Measurements from ENCODE around the gene KIF2C. TPM values are rescaled to one million over a fixed set of nuclear protein-coding genes. Genes with fewer than 3 reads are reported as not detected.

KIF2C gene
- total RNA-seq, result 1.1 and 1.4 TPM in 2 replicates

DNA sequence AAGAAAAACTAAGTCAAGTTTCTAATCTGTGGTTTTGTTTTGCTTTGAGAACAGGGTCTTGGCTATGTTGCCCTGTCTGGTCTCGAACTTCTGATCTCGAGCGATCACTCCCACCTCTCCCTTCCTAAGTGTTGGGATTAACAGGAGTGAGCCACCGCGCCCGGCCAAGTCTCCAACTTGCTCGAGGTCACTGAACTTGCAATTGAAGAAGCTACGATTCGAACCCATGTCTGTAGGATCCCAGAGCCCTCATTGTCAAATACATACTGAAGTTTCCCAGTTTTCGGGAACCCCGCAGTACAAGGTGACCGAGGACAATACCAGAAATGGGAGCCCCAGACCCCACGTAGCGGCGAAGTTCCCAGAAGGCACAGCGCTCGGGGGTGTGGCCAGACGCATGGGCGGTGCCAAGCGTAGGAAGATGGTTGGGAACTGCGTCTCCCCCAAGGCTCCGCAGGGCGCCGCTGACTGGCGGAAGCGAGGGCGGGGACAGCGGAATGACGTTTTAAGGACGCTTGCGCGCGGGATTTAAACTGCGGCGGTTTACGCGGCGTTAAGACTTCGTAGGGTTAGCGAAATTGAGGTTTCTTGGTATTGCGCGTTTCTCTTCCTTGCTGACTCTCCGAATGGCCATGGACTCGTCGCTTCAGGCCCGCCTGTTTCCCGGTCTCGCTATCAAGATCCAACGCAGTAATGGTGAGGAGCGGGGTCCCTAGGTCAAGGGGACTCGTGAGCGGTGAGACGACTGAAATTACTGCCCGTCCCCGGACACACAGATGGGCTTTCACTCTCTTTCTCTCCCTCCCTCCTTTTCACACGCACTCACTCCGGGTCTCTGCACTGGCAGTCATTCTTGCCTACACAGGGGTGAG, at the start of gene KIF2C:
TSS of gene KIF2C (plus strand) at position 531 of the 872 bp plus-strand sequence. CDS start at position 627, 96 bp downstream.

DNA sequence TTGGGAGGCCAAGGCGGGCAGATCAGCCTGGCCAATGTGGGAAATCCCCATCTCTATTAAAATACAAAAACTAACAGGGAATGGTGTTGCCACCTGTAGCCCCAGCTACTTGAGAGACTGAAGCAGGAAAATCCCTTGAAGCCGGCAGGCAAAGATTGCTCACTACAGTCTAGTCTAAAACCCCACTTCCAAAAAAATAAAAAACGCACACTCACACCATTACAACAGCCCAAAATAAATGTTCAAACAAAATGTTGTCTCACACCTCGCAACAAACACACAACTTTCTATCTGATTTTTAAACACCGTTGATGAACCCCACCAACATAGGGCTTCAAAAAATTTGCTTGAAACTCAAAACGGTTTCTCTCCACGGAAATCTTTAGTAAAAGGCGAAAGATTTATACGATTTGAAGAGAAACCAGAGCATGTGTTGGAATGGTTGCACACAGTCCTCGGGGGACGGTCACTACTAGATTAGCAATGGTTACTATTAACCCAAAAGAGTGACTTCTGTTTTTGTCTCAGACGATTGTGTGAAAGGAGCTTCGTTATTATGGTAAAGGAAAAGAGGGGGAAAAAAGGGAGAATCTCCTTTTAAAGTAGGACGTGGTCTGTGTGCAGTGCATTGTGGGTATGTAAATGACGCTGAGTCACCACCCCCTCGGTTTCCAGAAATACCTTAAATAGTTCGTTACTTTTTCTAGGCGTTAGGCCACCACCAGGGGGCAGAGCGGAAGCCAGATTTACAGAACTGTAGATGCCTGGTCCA, 8.7 kb upstream of the KIF2C start, which contains the start of gene RNU5D-1:
TSS of gene RNU5D-1 (minus strand) at position 430 of the 772 bp plus-strand sequence.

DNA sequence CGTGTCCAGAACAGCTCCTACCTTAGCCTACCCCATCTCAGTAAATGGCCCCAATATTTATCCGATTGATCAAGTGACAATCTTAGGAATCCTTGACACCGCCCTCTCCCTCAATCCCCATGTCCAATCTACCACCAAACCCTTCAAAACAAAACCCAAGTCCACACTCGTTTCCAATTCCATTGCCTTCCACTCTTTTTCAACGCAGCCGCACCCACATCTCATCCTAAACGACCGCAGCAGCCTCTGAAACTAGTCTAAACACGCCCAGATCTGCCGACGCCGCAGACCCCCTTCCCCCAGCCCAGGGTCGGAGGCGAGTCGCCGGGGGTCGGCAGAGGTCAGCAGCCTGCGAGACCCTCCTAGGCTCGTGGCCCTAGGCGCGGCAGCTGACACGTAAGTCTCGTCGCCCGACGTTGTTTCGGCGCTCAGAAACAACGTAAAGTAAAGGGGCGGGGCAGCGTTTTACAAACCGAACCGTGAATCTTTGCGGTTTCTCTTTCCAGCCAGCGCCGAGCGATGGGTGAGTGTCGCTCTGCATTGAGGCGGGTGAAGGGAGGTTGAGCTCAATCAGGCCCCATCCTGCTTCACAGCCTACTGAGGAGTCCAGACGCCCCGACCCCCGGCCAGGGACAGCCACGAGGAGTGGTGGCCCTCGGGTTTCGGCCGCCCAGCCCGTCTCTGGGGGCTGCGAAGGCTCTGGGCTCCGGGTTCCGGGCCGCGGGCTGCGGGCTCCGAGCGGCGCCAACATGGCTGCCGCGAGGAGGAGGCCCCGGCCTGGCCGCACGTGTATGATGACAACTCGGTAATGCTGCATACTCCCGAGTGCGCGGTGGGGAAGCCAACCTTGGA, 35.7 kb downstream of the KIF2C start, which contains the start of gene RPS8:
TSS of gene RPS8 (plus strand) at position 463 of the 852 bp plus-strand sequence. CDS start at position 520, 57 bp downstream.

DNA sequence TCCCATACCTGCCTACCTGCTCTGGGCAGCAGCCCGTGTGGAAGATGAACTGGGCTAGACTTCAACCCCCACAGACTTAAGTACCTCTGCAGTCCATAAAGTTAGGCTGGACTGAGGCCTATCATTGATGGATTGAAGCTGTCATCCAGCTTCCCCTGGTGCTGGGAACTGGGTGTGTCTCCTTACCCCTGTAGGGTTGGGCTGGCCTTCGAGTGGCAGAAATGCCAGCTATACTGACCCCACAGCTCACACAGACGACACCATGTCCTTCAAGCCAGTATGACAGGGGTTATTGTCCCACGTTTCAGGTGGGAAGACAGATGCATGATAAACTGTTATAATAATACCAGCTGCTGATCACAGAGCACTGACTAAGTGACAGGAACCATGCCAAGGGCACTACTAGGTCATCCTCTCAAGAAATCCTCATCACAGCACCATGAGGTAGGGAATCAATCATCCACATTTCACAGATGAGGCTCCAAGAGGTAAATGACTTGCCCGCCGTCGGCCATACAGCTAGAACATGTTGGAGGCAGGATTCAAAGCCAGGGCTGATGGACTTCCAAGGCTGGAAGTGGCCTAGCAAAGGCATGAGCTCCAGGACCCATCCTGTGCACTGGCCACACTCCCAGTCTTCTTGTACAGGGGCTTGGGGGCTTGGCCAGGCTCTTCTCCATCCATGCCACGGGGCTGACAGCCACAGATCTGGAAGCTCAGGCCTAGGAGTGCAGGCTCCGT, 48.7 kb downstream of the KIF2C start, which contains the start of gene BEST4:
TSS of gene BEST4 (minus strand) at position 51 of the 741 bp plus-strand sequence. CDS start 465 bp downstream, outside the sequence.

DNA sequence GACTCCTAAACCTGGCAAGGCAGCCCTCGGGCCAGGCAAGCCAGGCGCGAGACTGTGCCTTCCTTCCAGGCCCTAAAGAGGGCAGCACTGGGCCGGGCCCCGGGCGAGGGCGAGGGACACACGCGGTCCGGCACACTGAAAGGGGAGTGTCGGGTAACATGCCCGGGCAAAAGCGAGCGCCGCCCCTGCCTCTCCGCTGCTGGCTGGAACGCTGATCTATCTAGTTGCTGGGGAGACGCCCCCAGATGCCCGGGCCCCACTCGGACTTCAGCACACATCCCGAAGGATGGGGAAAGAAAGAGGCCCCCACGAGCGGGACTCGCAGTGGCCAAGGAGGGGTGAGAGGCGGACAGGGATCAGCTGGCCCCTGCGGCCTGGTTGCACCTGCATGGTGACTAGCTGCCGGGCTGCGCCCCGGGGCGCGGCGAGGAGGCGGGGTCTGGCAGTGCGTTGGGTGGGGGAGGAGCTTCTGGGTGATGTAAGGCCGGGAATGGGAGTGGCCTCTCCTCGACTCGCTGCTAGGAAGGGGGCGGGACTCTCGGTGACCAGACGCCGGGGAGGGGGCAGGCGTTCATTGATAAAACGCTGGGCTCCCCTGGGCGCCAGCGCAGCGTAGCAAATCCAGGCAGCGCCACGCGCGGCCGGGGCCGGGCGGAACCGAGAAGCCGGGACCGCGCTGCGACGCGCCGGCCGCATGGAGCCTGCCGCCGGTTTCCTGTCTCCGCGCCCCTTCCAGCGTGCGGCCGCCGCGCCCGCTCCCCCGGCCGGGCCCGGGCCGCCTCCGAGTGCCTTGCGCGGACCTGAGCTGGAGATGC, 60.3 kb downstream of the KIF2C start, which contains the start of gene PLK3:
TSS of gene PLK3 (plus strand) at position 608 of the 815 bp plus-strand sequence. CDS start at position 695, 87 bp downstream.

DNA sequence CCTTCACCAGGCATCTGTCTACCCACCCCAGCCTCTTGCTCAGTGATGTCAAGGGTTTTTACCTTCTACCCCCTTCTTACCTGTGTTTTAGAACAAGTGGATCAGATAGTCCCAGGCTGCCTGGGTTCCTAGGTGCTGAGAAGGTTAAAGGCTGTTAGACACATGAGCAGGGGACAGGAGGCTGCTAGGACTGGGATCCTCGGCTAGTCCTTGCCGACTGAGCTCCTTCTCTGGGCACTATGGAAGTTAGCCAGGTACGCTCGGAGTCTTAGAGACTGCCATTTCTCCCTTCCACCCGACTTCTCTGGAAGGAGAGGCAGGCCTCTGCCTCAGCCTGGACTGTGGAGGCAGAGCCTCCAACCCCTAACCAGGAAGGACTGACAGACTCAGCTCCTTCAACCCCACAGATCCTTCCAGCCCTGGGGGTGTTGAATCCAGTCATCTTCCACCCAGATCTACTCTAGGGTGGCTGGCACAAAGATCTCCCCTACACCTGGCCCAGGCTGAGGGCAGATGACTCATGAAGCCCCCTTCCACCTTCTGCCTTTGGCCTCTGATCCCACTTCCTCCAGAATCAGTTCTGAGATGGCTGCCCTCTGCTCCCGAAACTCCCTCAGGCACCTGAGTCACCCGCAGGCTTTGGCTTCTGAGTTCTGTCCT, 67.2 kb downstream of the KIF2C start, which contains the start of gene DYNLT4:
TSS of gene DYNLT4 (minus strand) at position 648 of the 660 bp plus-strand sequence. CDS start 683 bp downstream, outside the sequence.

DNA sequence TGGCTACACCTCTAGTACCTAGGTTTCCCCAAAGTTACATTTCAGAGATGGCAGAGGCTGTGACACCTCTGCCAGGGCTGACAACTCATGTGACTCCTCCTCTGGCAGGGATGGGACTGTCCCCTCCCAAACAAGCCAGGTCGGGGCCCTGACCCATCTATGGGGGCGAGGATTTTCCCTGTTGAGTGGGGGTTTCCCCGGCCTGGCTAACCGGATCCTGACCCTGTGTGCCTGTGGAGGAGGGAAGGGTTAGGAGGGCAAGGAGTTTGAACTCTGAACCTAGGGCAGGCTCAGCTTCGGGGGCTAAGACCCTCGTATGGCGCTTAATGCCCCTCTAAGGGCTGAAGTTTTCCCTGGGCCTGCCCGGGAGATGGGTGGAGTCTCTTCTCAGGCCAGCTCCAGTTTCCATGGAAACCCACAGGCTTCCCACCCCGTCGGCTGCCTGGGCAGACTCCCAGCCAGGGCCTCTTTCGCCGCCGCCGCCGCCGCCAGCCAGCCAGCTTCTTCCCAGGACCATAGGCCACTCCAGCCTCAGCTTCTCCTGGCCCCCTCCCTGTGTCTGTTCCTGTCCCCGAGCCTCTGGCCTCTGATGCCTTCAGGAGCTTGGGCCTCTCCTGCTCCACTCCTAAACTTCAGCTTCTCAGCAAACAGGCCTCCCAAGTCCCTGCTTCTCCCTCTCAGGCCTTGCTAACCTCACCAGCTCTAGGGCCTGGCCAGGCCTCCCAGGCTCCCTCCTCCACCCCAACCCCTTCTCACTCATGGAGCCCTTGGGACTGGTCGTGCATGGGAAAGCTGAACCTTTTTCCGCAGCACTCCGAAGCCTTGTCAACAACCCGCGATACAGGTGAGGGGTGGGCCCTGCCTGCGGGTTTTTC, 68.7 kb downstream of the KIF2C start, which contains the start of gene BTBD19:
TSS of gene BTBD19 (plus strand) at position 461 of the 875 bp plus-strand sequence. CDS start at position 759, 298 bp downstream.

Other genes starting within 250 kb of the KIF2C start
- gene TMEM53, start 65.4 kb upstream of the KIF2C start, total RNA-seq, result 7.4 and 15.7 TPM in 2 replicates
- 3.3 and 6.4 TPM in 2 replicates for gene ARMH1, start 65.1 kb upstream of the KIF2C start, total RNA-seq
- not detected in 2 replicates for gene RNU5D-1, start 8.7 kb upstream of the KIF2C start, total RNA-seq
- 3,142 and 4,476 TPM in 2 replicates for gene RPS8, start 35.7 kb downstream of the KIF2C start, total RNA-seq
- gene BEST4, start 48.3 kb downstream of the KIF2C start, total RNA-seq, result not detected in 2 replicates
- gene PLK3, start 60.5 kb downstream of the KIF2C start, total RNA-seq, result 13.5 and 24.2 TPM in 2 replicates
- gene DYNLT4, start 67.5 kb downstream of the KIF2C start, total RNA-seq, result 1.4 TPM in 1 of 2 replicates, not detected in the other
- gene BTBD19, start 68.7 kb downstream of the KIF2C start, total RNA-seq, result 2.5 and 9.5 TPM in 2 replicates
- gene PTCH2, start 103.4 kb downstream of the KIF2C start, total RNA-seq, result under 0.01 and 0.47 TPM in 2 replicates
- 14.4 and 25.4 TPM in 2 replicates for gene EIF2B3, start 246.8 kb downstream of the KIF2C start, total RNA-seq